AG10803 (cell line): ENCODE data around the gene GRHL3.

Experiments
- DNase-seq: peaks from one replicate; pipeline ENCODE4 v3.0.0; 2010; ENCODE audit warnings: low read depth
- H3K4me3 ChIP-seq: 2 replicates; pipeline ENCODE4 v1.5.1; 2011; ENCODE audit warnings: mild to moderate bottlenecking, low read length, control low read depth
- CTCF ChIP-seq: conservative IDR thresholded peaks from 2 replicates; pipeline ENCODE4 v1.5.1; 2011; ENCODE audit warnings: mild to moderate bottlenecking, low read length, control low read depth, inconsistent platforms

Gene GRHL3

GRCh38 chr1:24341260-24341659, 22.1 kb downstream of the GRHL3 start:
- H3K4me3 ChIP-seq, result no peak overlapping the region
- no peak for TF ChIP-seq CTCF
- no peak for DNase-seq

DNA sequence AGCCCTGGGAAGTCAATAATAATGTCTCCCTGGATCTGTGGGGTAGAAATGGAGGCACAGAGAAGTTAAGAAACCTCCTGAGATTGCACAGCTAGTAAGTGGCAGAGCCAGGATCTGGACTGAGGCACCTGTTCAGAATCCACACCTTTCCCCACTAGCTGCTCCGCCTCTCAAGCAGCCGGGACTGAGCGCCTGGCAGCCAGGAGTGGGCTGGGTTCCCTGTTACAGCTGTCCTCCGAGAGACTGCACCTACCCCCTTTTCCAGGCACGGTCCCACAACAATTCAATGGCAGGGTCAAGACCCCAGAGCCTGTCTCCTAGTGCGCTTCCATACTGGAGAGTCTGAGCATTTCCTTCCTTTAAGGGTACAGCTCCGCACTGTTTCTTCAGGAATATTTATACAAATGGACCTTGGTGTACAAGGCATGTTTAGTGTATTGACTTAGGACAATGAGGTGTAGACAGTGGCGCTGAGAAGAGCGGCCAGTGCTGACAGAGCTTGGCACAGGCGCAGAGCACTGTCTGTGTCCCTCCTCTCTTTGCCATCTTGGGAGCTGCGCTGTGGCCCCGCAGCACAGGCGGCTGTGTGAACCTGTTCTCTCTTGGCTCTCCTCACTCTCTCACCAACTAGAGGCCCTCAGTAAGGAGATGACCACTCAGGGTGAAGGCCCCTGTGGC, 24.4 kb downstream of the GRHL3 start:
- no peak for TF ChIP-seq CTCF
- no peak overlapping the region for H3K4me3 ChIP-seq
- no peak for DNase-seq

DNA sequence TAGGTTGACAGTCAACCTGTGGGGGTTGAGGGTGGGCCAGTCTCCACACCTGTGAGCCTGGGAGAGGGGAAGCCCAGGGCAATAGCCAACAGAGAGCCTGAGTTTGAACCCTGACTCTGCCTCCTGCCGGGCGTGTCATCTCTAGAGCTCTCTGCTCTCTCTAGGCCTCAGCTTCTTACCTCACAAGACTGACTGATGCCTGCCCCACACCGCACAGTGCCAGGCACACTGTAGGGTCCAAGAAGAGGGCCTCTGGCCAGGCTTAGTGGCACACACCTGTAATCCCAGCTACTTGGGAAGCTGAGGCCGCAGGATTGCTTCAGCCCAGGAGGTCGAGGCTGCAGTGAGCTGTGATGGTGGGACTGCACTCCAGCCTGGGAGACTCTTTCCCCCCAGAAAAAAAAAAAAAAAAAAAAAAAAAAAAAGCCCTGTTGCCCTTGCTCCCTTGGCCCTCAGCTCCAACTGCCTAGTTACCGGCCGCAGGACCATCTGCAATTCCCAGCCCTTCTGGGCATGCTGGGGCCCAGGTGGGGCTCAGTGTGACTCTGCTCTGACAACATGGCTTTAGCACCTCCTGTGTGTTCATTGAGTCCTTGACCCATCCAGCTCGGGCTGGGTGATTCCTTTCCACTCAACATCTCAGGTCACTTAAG, 25.1 kb downstream of the GRHL3 start:
- TF ChIP-seq CTCF, result no peak
- no peak overlapping the region for H3K4me3 ChIP-seq
- DNase-seq, result no peak

- DNase-seq, result no peak
- H3K4me3 ChIP-seq, result no peak overlapping the region
- TF ChIP-seq CTCF, result no peak
Observed at GRCh38 chr1:24345334-24345733, 26.2 kb downstream of the GRHL3 start.

- no peak overlapping the region for H3K4me3 ChIP-seq
- no peak for DNase-seq
- TF ChIP-seq CTCF, result no peak
Observed at GRCh38 chr1:24347159-24347934, 28.2 kb downstream of the GRHL3 start.

GRCh38 chr1:24348196-24348595, 29.0 kb downstream of the GRHL3 start:
- H3K4me3 ChIP-seq, result no peak overlapping the region
- no peak for TF ChIP-seq CTCF
- no peak for DNase-seq

GRCh38 chr1:24349891-24350290, 30.7 kb downstream of the GRHL3 start:
- DNase-seq, result no peak
- H3K4me3 ChIP-seq, result no peak overlapping the region
- TF ChIP-seq CTCF, result no peak
